D721Med (cell line): ENCODE results near the gene PCSK1N.
"Not testable (repeated sequence)": the region's sequence is repeated elsewhere in the genome, so short reads cannot be mapped to it uniquely, and the experiment has no call there.

Source experiments
- DNase-seq: peaks from one replicate; pipeline ENCODE4 v3.0.0; 2011; ENCODE audit warnings: low spot score; ENCODE audit not compliant: insufficient read length
- FAIRE-seq: peaks from 2 replicates; lab custom pipeline; 2011; peaks lifted over from hg19 to GRCh38; lab: Jason Lieb, UNC
- TF ChIP-seq, protein P1 (sequence below): IDR thresholded peaks from 2 replicates; pipeline ENCODE4 v1.5.1; 2012; ENCODE audit warnings: mild to moderate bottlenecking, control low read depth; ENCODE audit not compliant: insufficient read depth; ENCODE audit errors: missing control alignments

Gene PCSK1N

DNA sequence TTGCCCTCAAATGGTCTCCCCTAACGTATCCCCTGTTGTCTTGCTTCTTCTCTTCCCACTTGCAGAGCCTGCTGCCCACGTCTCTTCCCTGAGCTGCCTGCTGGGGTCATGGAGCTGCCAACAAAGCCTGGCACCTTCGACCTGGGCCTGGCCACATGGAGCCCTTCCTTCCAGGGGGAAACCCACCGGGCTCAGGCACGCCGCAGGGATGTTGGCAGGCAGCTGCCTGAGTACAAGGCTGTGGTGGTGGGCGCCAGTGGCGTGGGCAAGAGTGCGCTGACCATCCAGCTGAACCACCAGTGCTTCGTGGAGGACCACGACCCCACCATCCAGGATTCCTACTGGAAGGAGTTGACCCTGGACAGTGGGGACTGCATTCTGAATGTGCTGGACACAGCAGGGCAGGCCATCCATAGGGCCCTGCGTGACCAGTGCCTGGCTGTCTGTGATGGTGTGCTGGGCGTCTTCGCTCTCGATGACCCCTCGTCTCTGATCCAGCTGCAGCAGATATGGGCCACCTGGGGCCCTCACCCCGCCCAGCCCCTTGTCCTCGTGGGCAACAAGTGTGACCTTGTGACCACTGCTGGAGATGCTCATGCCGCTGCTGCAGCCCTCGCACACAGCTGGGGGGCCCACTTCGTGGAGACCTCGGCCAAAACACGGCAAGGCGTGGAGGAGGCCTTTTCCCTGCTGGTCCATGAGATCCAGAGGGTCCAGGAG, 6.2 kb downstream of the PCSK1N start:
- FAIRE-seq, result no peak
- DNase-seq, result no peak
- TF ChIP-seq, protein P1, sequence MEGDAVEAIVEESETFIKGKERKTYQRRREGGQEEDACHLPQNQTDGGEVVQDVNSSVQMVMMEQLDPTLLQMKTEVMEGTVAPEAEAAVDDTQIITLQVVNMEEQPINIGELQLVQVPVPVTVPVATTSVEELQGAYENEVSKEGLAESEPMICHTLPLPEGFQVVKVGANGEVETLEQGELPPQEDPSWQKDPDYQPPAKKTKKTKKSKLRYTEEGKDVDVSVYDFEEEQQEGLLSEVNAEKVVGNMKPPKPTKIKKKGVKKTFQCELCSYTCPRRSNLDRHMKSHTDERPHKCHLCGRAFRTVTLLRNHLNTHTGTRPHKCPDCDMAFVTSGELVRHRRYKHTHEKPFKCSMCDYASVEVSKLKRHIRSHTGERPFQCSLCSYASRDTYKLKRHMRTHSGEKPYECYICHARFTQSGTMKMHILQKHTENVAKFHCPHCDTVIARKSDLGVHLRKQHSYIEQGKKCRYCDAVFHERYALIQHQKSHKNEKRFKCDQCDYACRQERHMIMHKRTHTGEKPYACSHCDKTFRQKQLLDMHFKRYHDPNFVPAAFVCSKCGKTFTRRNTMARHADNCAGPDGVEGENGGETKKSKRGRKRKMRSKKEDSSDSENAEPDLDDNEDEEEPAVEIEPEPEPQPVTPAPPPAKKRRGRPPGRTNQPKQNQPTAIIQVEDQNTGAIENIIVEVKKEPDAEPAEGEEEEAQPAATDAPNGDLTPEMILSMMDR, result no peak

DNA sequence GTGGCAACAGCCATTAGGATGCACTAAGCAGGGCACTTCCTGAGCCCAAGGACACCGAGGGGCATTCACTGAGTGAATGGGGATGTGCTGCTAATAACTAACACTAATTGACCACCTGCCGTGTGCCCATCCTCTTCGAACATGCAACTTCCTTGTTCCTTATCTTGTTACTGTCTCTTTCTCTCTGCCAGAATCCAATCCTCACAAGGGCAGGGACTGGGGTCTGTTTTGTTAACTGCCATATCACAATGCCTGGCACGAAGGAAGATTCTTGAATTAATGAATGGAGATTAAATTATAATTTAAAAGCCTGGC, 7.8 kb downstream of the PCSK1N start:
- DNase-seq (no peak), FAIRE-seq (no peak)
- TF ChIP-seq, protein P1, result no peak

DNA sequence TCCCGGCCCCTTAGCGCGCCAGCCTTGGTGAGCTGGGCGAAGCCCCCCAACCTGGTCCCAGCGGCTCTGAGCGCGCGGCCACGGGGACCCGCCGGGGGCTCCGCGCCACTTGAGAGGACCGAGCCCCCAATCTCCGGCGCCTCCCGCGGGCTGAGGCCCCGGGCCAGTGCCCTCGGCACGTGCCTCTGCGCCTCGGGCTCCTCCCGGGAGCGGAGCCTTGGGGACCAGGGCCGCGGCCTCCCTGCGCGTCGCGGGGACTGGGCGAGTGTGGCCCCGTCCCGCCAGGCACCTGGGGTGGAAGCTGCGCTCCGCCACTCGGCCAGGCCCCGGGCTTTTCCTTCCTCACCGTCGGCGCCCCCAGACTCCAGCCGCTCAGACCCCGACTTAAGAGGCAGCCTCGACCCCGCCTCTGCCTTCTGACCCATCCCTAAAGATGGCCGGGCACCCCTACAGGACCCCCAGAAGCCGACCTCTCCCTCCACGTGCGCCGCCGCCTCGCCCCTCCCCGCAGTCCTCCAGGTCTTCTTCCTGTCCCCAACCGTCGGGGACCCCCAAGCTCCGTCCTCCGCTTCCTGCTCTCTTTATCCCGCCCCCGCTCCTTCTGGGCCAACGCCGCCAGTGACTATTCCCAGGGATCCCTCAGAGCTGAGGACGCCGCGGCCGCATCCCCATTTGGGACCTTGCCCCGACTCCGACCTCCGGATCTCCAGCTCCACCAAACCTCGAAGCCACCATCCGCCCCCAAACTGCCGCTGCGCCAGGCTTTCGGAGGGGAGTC, 8.3 kb downstream of the PCSK1N start:
- TF ChIP-seq, protein P1, result no peak
- no peak for DNase-seq
- no peak for FAIRE-seq

DNA sequence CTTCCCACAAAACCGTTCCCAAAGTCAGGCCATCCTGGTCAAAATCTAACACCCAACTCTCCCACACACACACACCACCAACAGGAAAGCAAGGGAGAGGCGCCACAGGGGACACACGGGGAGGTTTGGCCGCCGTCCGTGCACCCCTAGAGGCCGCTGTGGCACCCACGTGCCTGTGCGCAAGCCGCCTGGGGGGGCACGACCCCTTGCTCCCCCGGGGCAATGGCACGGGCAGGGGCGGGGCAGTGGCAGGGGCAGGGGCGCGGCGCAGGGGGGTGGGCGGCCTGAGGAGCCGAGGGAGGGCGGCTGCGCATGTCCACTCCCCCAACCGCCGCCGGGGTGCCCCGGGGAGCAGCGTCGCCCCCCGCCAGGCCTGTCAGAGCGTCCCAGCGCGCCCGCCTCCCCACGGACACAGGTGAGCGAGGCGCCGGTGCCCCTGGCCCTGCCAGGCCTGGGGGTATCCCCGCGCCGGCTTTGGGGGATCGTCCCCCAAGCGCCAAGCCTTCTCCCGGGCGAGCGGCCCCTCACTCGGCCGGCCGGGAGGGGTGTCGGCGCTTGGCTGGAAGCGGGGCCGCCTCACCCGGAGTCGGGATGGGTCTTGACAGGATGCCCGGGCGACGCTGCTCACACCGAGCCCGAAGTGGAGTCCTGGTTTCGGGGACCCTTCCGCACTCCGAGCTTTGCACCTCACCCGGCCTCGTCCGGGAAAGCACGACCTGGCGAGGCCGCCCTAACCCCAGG, 9.1 kb downstream of the PCSK1N start, which contains the start of gene ERAS:
Gene ERAS (plus strand): TSS at position 379 of the 741 bp plus-strand sequence. CDS start 2,611 bp downstream, outside the sequence.
- DNase-seq (no peak), FAIRE-seq (no peak)
- TF ChIP-seq, protein P1, result no peak

DNA sequence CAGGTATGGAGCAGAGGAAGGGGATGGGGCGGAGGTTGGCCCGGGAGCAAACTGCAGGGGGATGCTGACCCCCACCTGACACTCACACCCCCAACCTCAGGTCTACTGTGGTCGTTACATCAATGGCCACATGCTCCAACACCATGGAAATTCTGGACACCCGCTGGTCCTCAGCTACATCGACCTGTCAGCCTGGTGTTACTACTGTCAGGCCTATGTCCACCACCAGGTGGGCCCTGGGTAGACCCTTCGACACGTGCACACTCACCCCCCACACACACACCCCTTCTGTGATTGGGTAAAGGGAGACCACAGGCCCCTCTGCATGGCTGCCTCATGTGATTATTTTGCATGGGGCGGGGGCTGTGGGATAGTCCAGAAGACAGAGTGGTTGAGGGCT, 11.3 kb downstream of the PCSK1N start:
- no peak for DNase-seq
- no peak for FAIRE-seq
- TF ChIP-seq, protein P1, result no peak

DNA sequence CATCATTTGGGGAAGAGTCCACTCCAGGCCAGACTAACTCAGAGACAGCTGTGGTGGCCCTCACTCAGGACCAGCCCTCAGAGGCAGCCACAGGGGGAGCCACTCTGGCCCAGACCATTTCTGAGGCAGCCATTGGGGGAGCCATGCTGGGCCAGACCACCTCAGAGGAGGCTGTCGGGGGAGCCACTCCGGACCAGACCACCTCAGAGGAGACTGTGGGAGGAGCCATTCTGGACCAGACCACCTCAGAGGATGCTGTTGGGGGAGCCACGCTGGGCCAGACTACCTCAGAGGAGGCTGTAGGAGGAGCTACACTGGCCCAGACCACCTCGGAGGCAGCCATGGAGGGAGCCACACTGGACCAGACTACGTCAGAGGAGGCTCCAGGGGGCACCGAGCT, 12.4 kb downstream of the PCSK1N start:
- no peak for DNase-seq
- FAIRE-seq, result no peak
- TF ChIP-seq, protein P1, result no peak

DNA sequence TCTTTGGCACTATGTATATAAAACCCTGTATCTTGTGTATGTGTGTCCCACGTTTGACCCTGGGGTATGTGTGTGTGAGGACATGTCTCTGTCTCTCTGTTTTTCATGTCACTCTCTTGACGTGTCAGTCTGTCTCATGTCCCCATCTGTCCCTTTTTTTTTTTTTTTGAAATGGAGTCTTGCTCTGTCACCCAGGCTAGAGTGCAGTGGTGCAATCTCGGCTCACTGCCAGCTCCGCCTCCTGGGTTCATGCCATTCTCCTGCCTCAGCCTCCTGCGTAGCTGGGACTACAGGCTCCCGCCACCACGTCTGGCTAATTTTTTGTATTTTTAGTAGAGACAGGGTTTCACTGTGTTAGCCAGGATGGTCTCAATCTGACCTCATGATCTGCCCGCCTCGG, 16.0 kb downstream of the PCSK1N start:
- FAIRE-seq, DNase-seq: not testable (repeated sequence)
